Measurements from ENCODE around the gene GLG1. TPM values are rescaled to one million over a fixed set of nuclear protein-coding genes. Genes with fewer than 3 reads are reported as not detected.

The GLG1 gene
- total RNA-seq, 1 experiment from 2014 or later: 487 TPM

DNA sequence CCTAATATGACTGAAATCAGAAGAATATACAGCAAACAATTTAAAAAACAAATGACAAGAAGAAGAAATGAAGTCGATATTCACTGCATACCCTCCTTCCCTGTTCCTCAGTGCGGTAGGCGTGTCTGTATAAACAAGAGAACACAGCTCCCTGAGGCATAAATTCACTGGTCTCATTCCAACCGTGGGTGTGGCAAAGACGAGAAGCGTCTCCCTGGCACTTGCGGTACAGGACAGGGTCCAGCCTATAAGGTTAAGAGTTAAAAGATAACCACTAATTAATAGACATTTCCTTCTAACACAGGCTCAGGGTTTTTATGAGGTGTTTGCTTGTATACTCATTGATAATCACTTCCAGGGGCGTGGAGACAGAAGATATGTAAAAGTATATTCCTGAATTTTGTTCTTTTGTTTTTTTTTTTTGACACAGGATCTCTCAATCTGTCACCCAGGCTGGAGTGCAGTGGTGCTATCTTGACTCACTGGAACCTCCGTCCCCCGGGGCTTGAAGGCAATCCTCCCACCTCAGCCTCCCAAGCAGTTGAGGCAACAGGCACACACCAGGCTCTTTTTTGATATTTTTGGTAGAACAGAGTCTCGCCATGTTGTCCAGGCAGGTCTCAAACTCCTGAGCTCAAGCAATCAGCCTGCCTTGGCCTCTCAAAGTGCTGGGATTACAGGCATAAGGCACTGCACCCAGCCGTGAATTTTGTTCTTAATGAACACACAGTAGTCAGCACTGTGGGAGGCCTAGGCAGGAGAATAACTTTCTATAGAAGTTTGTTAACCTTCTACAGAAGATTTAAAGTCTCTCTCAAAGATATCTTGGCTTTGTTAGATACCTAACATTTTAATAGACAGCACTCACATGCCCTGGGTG lies 126.5 kb downstream of the GLG1 start:
- no peak for TF ChIP-seq EZH2 (IDR thresholded peaks at IDR 0.05; ENCODE audit: borderline replicate concordance, low read depth, low read length, poor library complexity, severe bottlenecking)
- TF ChIP-seq, protein P1, sequence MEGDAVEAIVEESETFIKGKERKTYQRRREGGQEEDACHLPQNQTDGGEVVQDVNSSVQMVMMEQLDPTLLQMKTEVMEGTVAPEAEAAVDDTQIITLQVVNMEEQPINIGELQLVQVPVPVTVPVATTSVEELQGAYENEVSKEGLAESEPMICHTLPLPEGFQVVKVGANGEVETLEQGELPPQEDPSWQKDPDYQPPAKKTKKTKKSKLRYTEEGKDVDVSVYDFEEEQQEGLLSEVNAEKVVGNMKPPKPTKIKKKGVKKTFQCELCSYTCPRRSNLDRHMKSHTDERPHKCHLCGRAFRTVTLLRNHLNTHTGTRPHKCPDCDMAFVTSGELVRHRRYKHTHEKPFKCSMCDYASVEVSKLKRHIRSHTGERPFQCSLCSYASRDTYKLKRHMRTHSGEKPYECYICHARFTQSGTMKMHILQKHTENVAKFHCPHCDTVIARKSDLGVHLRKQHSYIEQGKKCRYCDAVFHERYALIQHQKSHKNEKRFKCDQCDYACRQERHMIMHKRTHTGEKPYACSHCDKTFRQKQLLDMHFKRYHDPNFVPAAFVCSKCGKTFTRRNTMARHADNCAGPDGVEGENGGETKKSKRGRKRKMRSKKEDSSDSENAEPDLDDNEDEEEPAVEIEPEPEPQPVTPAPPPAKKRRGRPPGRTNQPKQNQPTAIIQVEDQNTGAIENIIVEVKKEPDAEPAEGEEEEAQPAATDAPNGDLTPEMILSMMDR (conservative IDR thresholded peaks at IDR 0.05; ENCODE audit: low read depth, low read length): no peak
- Histone ChIP-seq H3K9me3 (ENCODE audit: low read depth, low read length, poor library complexity, severe bottlenecking) (no peaks in the 10 kb centered on the region), H3K27ac (ENCODE audit: low read depth, low read length, poor library complexity, severe bottlenecking) (peak overlapping the region; percentile 43), H3K4me1 (ENCODE audit: insufficient read depth, low read length, poor library complexity, severe bottlenecking) (peaks cover 47% of the 10 kb centered on the region), H3K4me3 (ENCODE audit: low read depth, low read length, poor library complexity, severe bottlenecking) (no peak overlapping the region), H3K36me3 (ENCODE audit: insufficient read depth, low read length, poor library complexity, severe bottlenecking) (peaks cover 96% of the 10 kb centered on the region), H3K27me3 (replicated peaks; ENCODE audit: insufficient read depth, low read depth, low read length, poor library complexity) (no peaks in the 10 kb centered on the region)
- intact Hi-C loops (cut with micrococcal nuclease; ENCODE audit: unreplicated experiment): no loop called here
- CTCF ChIA-PET: no interaction called here
- POLR2A ChIA-PET (ENCODE audit: low non-redundant PET): no interaction called here
- DNase-seq (ENCODE audit: low spot score): peak; percentile 82
- no TSS peak for BruUV-seq (replicated peaks)

DNA sequence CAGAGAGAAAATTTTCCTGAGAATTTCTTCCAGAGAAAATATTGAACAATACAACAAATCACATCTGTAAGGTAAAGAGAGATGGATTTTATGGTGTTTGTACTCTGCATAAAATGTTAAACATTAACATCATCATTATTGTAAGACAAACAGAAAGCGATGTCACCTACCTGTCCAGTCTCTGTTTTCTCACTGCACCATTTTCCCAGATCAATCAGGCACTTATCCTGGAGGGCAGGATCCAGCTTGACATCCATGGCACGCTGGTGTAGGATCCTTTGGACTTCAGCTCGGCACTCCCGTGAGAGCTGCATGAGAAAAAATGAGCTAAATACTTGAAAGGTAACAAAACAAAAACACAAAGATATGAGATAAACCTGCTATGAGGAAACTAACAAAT lies 129.7 kb downstream of the GLG1 start:
- peaks cover 30% of the 10 kb centered on the region for H3K4me1 ChIP-seq (ENCODE audit: insufficient read depth, low read length, poor library complexity, severe bottlenecking)
- CTCF ChIA-PET: no interaction called here

DNA sequence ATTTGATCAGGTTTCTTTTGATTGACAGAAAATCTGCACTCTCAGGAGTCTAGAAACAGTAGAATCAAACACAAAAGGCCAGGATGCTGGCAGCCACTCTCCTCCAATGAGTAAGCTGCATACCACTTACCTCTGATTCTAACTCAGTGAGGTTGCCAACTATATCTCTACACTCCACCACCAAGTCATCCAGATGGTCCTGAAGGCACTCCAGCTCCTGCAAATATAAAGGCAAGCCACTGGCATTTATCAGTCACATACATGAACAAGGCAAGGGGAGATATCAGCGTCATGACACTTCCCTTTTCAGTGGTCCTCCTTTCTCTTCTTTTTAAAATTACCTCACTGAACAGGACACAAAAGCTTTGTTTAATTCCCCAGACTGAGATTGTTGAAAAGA lies 132.5 kb downstream of the GLG1 start:
- BruUV-seq (replicated peaks): no TSS peak
- no peaks in the 10 kb centered on the region for H3K9me3 ChIP-seq (ENCODE audit: low read depth, low read length, poor library complexity, severe bottlenecking)
- DNase-seq (ENCODE audit: low spot score): no peak
- peaks cover 98% of the 10 kb centered on the region for H3K36me3 ChIP-seq (ENCODE audit: insufficient read depth, low read length, poor library complexity, severe bottlenecking)
- H3K4me1 ChIP-seq (ENCODE audit: insufficient read depth, low read length, poor library complexity, severe bottlenecking): peaks cover 3% of the 10 kb centered on the region
- peak overlapping the region; percentile 32 for H3K27ac ChIP-seq (ENCODE audit: low read depth, low read length, poor library complexity, severe bottlenecking)
- CTCF ChIA-PET: no interaction called here
- intact Hi-C loops (cut with micrococcal nuclease; ENCODE audit: unreplicated experiment): no loop called here
- TF ChIP-seq, protein P1 (conservative IDR thresholded peaks at IDR 0.05; ENCODE audit: low read depth, low read length): no peak
- TF ChIP-seq EZH2 (IDR thresholded peaks at IDR 0.05; ENCODE audit: borderline replicate concordance, low read depth, low read length, poor library complexity, severe bottlenecking): no peak
- POLR2A ChIA-PET (ENCODE audit: low non-redundant PET): no interaction called here
- H3K4me3 ChIP-seq (ENCODE audit: low read depth, low read length, poor library complexity, severe bottlenecking): no peak overlapping the region
- no peaks in the 10 kb centered on the region for H3K27me3 ChIP-seq (replicated peaks; ENCODE audit: insufficient read depth, low read depth, low read length, poor library complexity)

More for the DNA sequence above, 129.7 kb downstream of the GLG1 start:
- no TSS peak for BruUV-seq (replicated peaks)
- POLR2A ChIA-PET (ENCODE audit: low non-redundant PET): no interaction called here
- peak overlapping the region; percentile 55 for H3K27ac ChIP-seq (ENCODE audit: low read depth, low read length, poor library complexity, severe bottlenecking)
- DNase-seq (ENCODE audit: low spot score): no peak
- no peaks in the 10 kb centered on the region for H3K27me3 ChIP-seq (replicated peaks; ENCODE audit: insufficient read depth, low read depth, low read length, poor library complexity)
- H3K4me3 ChIP-seq (ENCODE audit: low read depth, low read length, poor library complexity, severe bottlenecking): no peak overlapping the region
- peaks cover 97% of the 10 kb centered on the region for H3K36me3 ChIP-seq (ENCODE audit: insufficient read depth, low read length, poor library complexity, severe bottlenecking)
- intact Hi-C loops (cut with micrococcal nuclease; ENCODE audit: unreplicated experiment): no loop called here
- TF ChIP-seq, protein P1 (conservative IDR thresholded peaks at IDR 0.05; ENCODE audit: low read depth, low read length): no peak
- TF ChIP-seq EZH2 (IDR thresholded peaks at IDR 0.05; ENCODE audit: borderline replicate concordance, low read depth, low read length, poor library complexity, severe bottlenecking): no peak
- no peaks in the 10 kb centered on the region for H3K9me3 ChIP-seq (ENCODE audit: low read depth, low read length, poor library complexity, severe bottlenecking)

All from A673 (cell line).